IMR-90 (cell line): ENCODE measurements around the gene LOXL3. TPM values are rescaled to one million over a fixed set of nuclear protein-coding genes. Genes with fewer than 3 reads are reported as not detected.

Experiments used
- ATAC-seq: fragments of 200-7000 bp; cut with Tn5 transposase; 2 replicates; pipeline ENCODE4 v1.9.1; 2020; ENCODE audit warnings: low read depth, mild to moderate bottlenecking, moderate library complexity
- BruUV-seq: library from RNA; stranded (reverse); fragments of 400-500 nt; replicated peaks from 2 replicates; lab custom pipeline; 2021; lab: Mats Ljungman, UMichigan
- CTCF ChIA-PET: fragments of 300-600 bp; formaldehyde crosslinking; extraction: SDS; loops from one replicate; lab custom pipeline; 2021; ENCODE audit warnings: antibody characterized with exemption; lab: Yijun Ruan, JAX
- POLR2A ChIA-PET: fragments of 300-600 bp; sonication (Branson Sonifier 250); formaldehyde crosslinking; loops from one replicate; lab custom pipeline; 2022; ENCODE audit warnings: antibody characterized with exemption; ENCODE audit not compliant: unreplicated experiment; lab: Charles Lee
- DNase-seq: peaks from one replicate; pipeline ENCODE4 v3.0.0; 2013
- H2AFZ ChIP-seq: replicated peaks from 2 replicates; pipeline ENCODE3; 2013; ENCODE audit warnings: low read length, mild to moderate bottlenecking; ENCODE audit not compliant: poor library complexity
- H2AK5ac ChIP-seq: 2 replicates; pipeline ENCODE4 v1.6.1; 2013; ENCODE audit warnings: low read depth, low read length, inconsistent platforms
- H2AK9ac ChIP-seq: replicated peaks from 2 replicates; pipeline ENCODE3; 2013; ENCODE audit warnings: mild to moderate bottlenecking, low read depth, low read length, moderate library complexity; ENCODE audit not compliant: poor library complexity
- H2BK120ac ChIP-seq: 2 replicates; pipeline ENCODE4 v1.6.1; 2013; ENCODE audit warnings: low read depth, low read length, inconsistent platforms
- H2BK15ac ChIP-seq: 3 replicates; pipeline ENCODE4 v1.6.1; 2013; ENCODE audit warnings: low read depth, low read length, inconsistent platforms
- H2BK20ac ChIP-seq: 2 replicates; pipeline ENCODE4 v1.6.1; 2013; ENCODE audit warnings: low read depth, mild to moderate bottlenecking, inconsistent platforms, low read length, moderate library complexity
- H2BK5ac ChIP-seq: 2 replicates; pipeline ENCODE4 v1.6.1; 2013; ENCODE audit warnings: mild to moderate bottlenecking, low read depth, low read length, inconsistent platforms; ENCODE audit not compliant: poor library complexity, severe bottlenecking
- H3K14ac ChIP-seq: replicated peaks from 2 replicates; pipeline ENCODE4 v1.6.1; 2013; ENCODE audit warnings: low read depth, low read length, inconsistent platforms
- H3K18ac ChIP-seq: 2 replicates; pipeline ENCODE4 v1.6.1; 2013; ENCODE audit warnings: low read depth, low read length, control low read depth
- H3K23ac ChIP-seq: 2 replicates; pipeline ENCODE4 v1.6.1; 2013; ENCODE audit warnings: low read depth, low read length, inconsistent platforms
- H3K27ac ChIP-seq: 2 replicates; pipeline ENCODE4 v1.5.1; 2013; ENCODE audit warnings: mild to moderate bottlenecking, control low read depth, low read length; ENCODE audit not compliant: insufficient read depth
- H3K27me3 ChIP-seq: 2 replicates; pipeline ENCODE4 v1.6.1; 2013; ENCODE audit warnings: low read length; ENCODE audit not compliant: control insufficient read depth, insufficient read depth
- H3K36me3 ChIP-seq: 2 replicates; pipeline ENCODE4 v1.6.1; 2013; ENCODE audit warnings: low read length, mixed read lengths; ENCODE audit not compliant: control insufficient read depth, insufficient read depth
- H3K4ac ChIP-seq: 2 replicates; pipeline ENCODE4 v1.6.1; 2013; ENCODE audit warnings: low read depth, low read length, inconsistent platforms
- H3K4me1 ChIP-seq: 2 replicates; pipeline ENCODE4 v1.6.1; 2013; ENCODE audit warnings: low read length, mixed read lengths; ENCODE audit not compliant: control insufficient read depth, insufficient read depth
- H3K4me2 ChIP-seq: 2 replicates; pipeline ENCODE4 v1.6.1; 2013; ENCODE audit warnings: low read depth, mild to moderate bottlenecking, control low read depth, low read length, moderate library complexity
- H3K4me3 ChIP-seq: 2 replicates; pipeline ENCODE4 v1.5.1; 2013; ENCODE audit warnings: low read depth, mild to moderate bottlenecking, control low read depth, low read length, moderate library complexity; ENCODE audit not compliant: insufficient read depth
- H3K56ac ChIP-seq: 2 replicates; pipeline ENCODE4 v1.6.1; 2013; ENCODE audit warnings: low read length, inconsistent platforms; ENCODE audit not compliant: insufficient read depth; ENCODE audit errors: extremely low read depth
- H3K79me1 ChIP-seq, 2 experiments: 2 replicates each; pipeline ENCODE4 v1.6.1; 2013; ENCODE audit warnings: low read length in 2 of 2, inconsistent platforms in 1 of 2, low read depth in 1 of 2
- H3K9ac ChIP-seq: 2 replicates; pipeline ENCODE4 v1.6.1; 2013; ENCODE audit warnings: low read depth, low read length, control low read depth
- H3K9me1 ChIP-seq: 2 replicates; pipeline ENCODE4 v1.6.1; 2013; ENCODE audit warnings: low read length, inconsistent platforms; ENCODE audit not compliant: insufficient read depth
- H3K9me3 ChIP-seq: 2 replicates; pipeline ENCODE4 v1.6.1; 2013; ENCODE audit warnings: low read length; ENCODE audit not compliant: control insufficient read depth, insufficient read depth
- H4K20me1 ChIP-seq: 2 replicates; pipeline ENCODE4 v1.6.1; 2013; ENCODE audit warnings: low read length, inconsistent platforms; ENCODE audit not compliant: insufficient read depth
- H4K5ac ChIP-seq: 2 replicates; pipeline ENCODE4 v1.6.1; 2013; ENCODE audit warnings: mild to moderate bottlenecking, low read depth, low read length, control low read depth
- H4K8ac ChIP-seq, 2 experiments: 2 replicates each; pipeline ENCODE4 v1.6.1; 2013; ENCODE audit warnings: low read depth in 2 of 2, low read length in 2 of 2, control low read depth in 1 of 2, inconsistent platforms in 1 of 2
- H4K91ac ChIP-seq: 2 replicates; pipeline ENCODE4 v1.6.1; 2013; ENCODE audit warnings: low read depth, low read length, inconsistent platforms; ENCODE audit not compliant: insufficient read depth
- ELK1 ChIP-seq: fragments of 150-350 bp; IDR thresholded peaks from 2 replicates; pipeline ENCODE4 v1.6.1; 2016; ENCODE audit warnings: low read depth, mild to moderate bottlenecking, low read length, moderate library complexity, borderline replicate concordance
- FOS ChIP-seq: fragments of 150-350 bp; IDR thresholded peaks from 2 replicates; pipeline ENCODE4 v1.6.1; 2016; ENCODE audit warnings: low read depth, low read length
- MAZ ChIP-seq: IDR thresholded peaks from 2 replicates; pipeline ENCODE4 v1.6.1; 2012; ENCODE audit warnings: low read depth, mild to moderate bottlenecking, low read length, improper control_type of control experiment, moderate library complexity, borderline replicate concordance
- MXI1 ChIP-seq: IDR thresholded peaks from 2 replicates; pipeline ENCODE4 v1.6.1; 2012; ENCODE audit warnings: low read depth, mild to moderate bottlenecking, low read length, moderate library complexity, borderline replicate concordance
- WGBS, 2 experiments: methylation state at CpG; one replicate each; pipeline versions ENCODE4 v1.1.5 to v1.1.7; 2013; ENCODE audit warnings: missing lambda C conversion rate in 2 of 2; ENCODE audit not compliant: insufficient read length in 1 of 2; ENCODE audit errors: extremely low coverage in 2 of 2; 5-methylcytosine and 5-hydroxymethylcytosine counted together
- dilution Hi-C: fragments of 300-500 bp; cut with HindIII; formaldehyde crosslinking; loops from one replicate; pipeline ENCODE4 v1.14.3; 2018; ENCODE audit warnings: low sequenced_read_pairs; ENCODE audit not compliant: unreplicated experiment
- in situ Hi-C: fragments of 300-500 bp; cut with MboI; formaldehyde crosslinking; loops from 3 replicates; pipeline ENCODE4 v1.14.3; 2019; ENCODE audit warnings: low sequenced_read_pairs, inconsistent platforms, mixed read lengths
- intact Hi-C: fragments of 100-400 bp; cut with micrococcal nuclease; formaldehyde crosslinking; loops from 2 replicates; pipeline ENCODE4 v1.10.0; 2022
- polyA plus RNA-seq, 3 experiments: library from polyadenylated mRNA; depleted of rRNA; stranded (reverse); fragments of >200 nt; gene quantifications; 2 replicates each; pipeline ENCODE4 v1.2.3, GENCODE V29; 2012; ENCODE audit warnings: low replicate concordance in 1 of 3
- total RNA-seq: library from RNA; depleted of rRNA; stranded (reverse); fragments of >200 nt; gene quantifications from 2 replicates; pipeline ENCODE4 v1.2.3, GENCODE V29; 2012

Gene LOXL3
- total and polyA plus RNA-seq, 2 of the 4 experiments (the other 2 are of a cell fraction): 17.9 to 23.4 TPM

- H3K36me3 ChIP-seq: peaks cover 13% of the 10 kb centered on the region
- TF ChIP-seq FOS (no peak), MXI1 (0 out of 2 replicates have a peak, but pooled peaks have one; percentile 4), MAZ (no peak), ELK1 (no peak)
- CTCF ChIA-PET: interaction anchor here (1.5 kb wide), 1 partner anchor 66 kb away, joined by 3 read pairs; the partner anchor contains the start of genes CCDC142 and TTC31
- H3K4me1 ChIP-seq: peaks cover 20% of the 10 kb centered on the region
- no peaks in the 10 kb centered on the region for H3K9me3 ChIP-seq
- intact Hi-C loops: no loop called here
- peaks cover 14 to 48% of the 10 kb centered on the region in 2 experiments for H3K79me1 ChIP-seq
- no peak overlapping the region for H2BK20ac ChIP-seq
- BruUV-seq: no TSS peak
- peak overlapping the region; percentile 40 for H2BK5ac ChIP-seq
- WGBS, 2 experiments: 14% methylated on average over 62 of the region's 85 CpGs; no CpG with 5 or more reads in 1 of the 2 experiments
- dilution Hi-C loops: no loop called here
- POLR2A ChIA-PET: no interaction called here
- peak overlapping the region; percentile 71 for H3K9ac ChIP-seq
- H3K4me3 ChIP-seq: peak overlapping the region; percentile 52
- H3K4ac ChIP-seq: peak overlapping the region; percentile 81
- peak overlapping the region; percentile 41; the same call in 1 of the 2 replicates for H3K23ac ChIP-seq
- peak; percentile 46 for DNase-seq
- H3K27me3 ChIP-seq: no peaks in the 10 kb centered on the region
- H4K91ac ChIP-seq: peak overlapping the region; percentile 79; the same call in 1 of the 2 replicates
- H2AFZ ChIP-seq: peak overlapping the region; percentile 94
- peak overlapping the region; percentile 92 for H3K4me2 ChIP-seq
- peaks cover 13% of the 10 kb centered on the region; the same call in 1 of the 2 replicates for H3K9me1 ChIP-seq
- peak overlapping the region; percentile 90 for H2AK5ac ChIP-seq
- no peaks in the 10 kb centered on the region; the same call in 1 of the 2 replicates for H4K20me1 ChIP-seq
- in situ Hi-C loops: no loop called here
- peak overlapping the region; percentile 50; the same call in 1 of the 2 replicates for H3K27ac ChIP-seq
- peak overlapping the region; percentile 61; the same call in 1 of the 2 replicates for H4K5ac ChIP-seq
- H3K14ac ChIP-seq: peak overlapping the region; percentile 73
- H3K56ac ChIP-seq: peak overlapping the region; percentile 21; the same call in 1 of the 2 replicates
- ATAC-seq: peak; percentile 80
- H2AK9ac ChIP-seq: peak overlapping the region; percentile 93
- H2BK15ac ChIP-seq: no peak overlapping the region
- H2BK120ac ChIP-seq: peak overlapping the region; percentile 49
- no peak overlapping the region for H3K18ac ChIP-seq
- H4K8ac ChIP-seq: peak overlapping the region; percentile 53 to 84
Measured at GRCh38 chr2:74548900-74549826, 4.6 kb downstream of the LOXL3 start.
